Fibroblast of lung (primary cell): ENCODE measurements around the gene CACNA1H. TPM values are rescaled to one million over a fixed set of nuclear protein-coding genes. Genes with fewer than 3 reads are reported as not detected.

Source experiments
- DNase-seq, 2 donors: peaks; one replicate each; pipeline versions ENCODE4 v3.0.0 to v3.0.0-alpha.2; 2010; ENCODE audit warnings: low read depth in 2 of 2
- H2AFZ ChIP-seq: 2 replicates; pipeline ENCODE4 v1.5.1; 2012; ENCODE audit warnings: low read length, control low read depth, inconsistent platforms
- H3K27ac ChIP-seq: 2 replicates; pipeline ENCODE4 v1.5.1; 2011; ENCODE audit warnings: low read length, control low read depth; ENCODE audit not compliant: insufficient read depth
- H3K27me3 ChIP-seq: 2 replicates; pipeline ENCODE4 v1.5.1; 2011; ENCODE audit warnings: mild to moderate bottlenecking, low read length; ENCODE audit not compliant: control insufficient read depth, insufficient read depth
- H3K36me3 ChIP-seq: 2 replicates; pipeline ENCODE4 v1.5.1; 2011; ENCODE audit warnings: low read length; ENCODE audit not compliant: control insufficient read depth, insufficient read depth
- H3K4me1 ChIP-seq: 2 replicates; pipeline ENCODE4 v1.5.1; 2011; ENCODE audit warnings: low read length; ENCODE audit not compliant: control insufficient read depth, insufficient read depth; ENCODE audit errors: extremely low read depth
- H3K4me2 ChIP-seq: 2 replicates; pipeline ENCODE4 v1.5.1; 2011; ENCODE audit warnings: low read length, control low read depth; ENCODE audit not compliant: insufficient read depth; ENCODE audit errors: extremely low read depth
- H3K4me3 ChIP-seq, 4 experiments: fragments of 200-600 bp in 1 of 4; sonication (generic) in 1 of 4; replicated peaks in 1 of 4; 2 replicates each; pipeline ENCODE4 v1.5.1; 2011 to 2016; ENCODE audit warnings: low read length in 4 of 4, low read depth in 3 of 4, mild to moderate bottlenecking in 3 of 4, control low read depth in 2 of 4, inconsistent platforms in 1 of 4, mixed read lengths in 1 of 4; ENCODE audit not compliant: insufficient read depth in 1 of 4; ENCODE audit errors: control extremely low read depth in 1 of 4
- H3K79me2 ChIP-seq: 2 replicates; pipeline ENCODE4 v1.5.1; 2012; ENCODE audit warnings: mild to moderate bottlenecking, low read length, inconsistent platforms; ENCODE audit not compliant: control insufficient read depth, insufficient read depth
- H3K9ac ChIP-seq: 2 replicates; pipeline ENCODE4 v1.5.1; 2011; ENCODE audit warnings: mild to moderate bottlenecking, low read length, control low read depth; ENCODE audit not compliant: insufficient read depth
- H3K9me3 ChIP-seq: 2 replicates; pipeline ENCODE4 v1.5.1; 2012; ENCODE audit warnings: low read depth, low read length; ENCODE audit not compliant: control insufficient read depth, insufficient read depth
- H4K20me1 ChIP-seq: 2 replicates; pipeline ENCODE4 v1.5.1; 2011; ENCODE audit warnings: low read length; ENCODE audit not compliant: control insufficient read depth, insufficient read depth; ENCODE audit errors: extremely low read depth
- CTCF ChIP-seq, 2 donors: IDR thresholded peaks in 1 of 2; conservative IDR thresholded peaks in 1 of 2; 1 replicate in 1 of 2; 2 replicates in 1 of 2; pipeline ENCODE4 v1.5.1; 2011 to 2012; ENCODE audit warnings: low read length in 2 of 2, control low read depth in 1 of 2, inconsistent platforms in 1 of 2, low read depth in 1 of 2, mild to moderate bottlenecking in 1 of 2
- EZH2 ChIP-seq: IDR thresholded peaks from 2 replicates; pipeline ENCODE4 v1.5.1; 2012; ENCODE audit warnings: low read length, control low read depth, mild to moderate bottlenecking; ENCODE audit errors: missing control alignments
- polyA plus RNA-seq, 2 donors: library from polyadenylated mRNA; depleted of rRNA in 1 of 2; stranded (reverse) in 1 of 2; unstranded in 1 of 2; fragments of >200 nt; gene quantifications; 2 replicates each; pipeline ENCODE4 v1.2.1, GENCODE V29; 2011 to 2012; ENCODE audit warnings: missing spikeins in 1 of 2
- total RNA-seq: library from RNA; depleted of rRNA; stranded (reverse); fragments of >200 nt; gene quantifications from 2 replicates; pipeline ENCODE4 v1.2.1, GENCODE V29; 2014

CACNA1H gene
- total and polyA plus RNA-seq, 2 donors (not counting 1 experiment from before 2014, with no cell fraction given): 1.2 to 10.5 TPM

DNA sequence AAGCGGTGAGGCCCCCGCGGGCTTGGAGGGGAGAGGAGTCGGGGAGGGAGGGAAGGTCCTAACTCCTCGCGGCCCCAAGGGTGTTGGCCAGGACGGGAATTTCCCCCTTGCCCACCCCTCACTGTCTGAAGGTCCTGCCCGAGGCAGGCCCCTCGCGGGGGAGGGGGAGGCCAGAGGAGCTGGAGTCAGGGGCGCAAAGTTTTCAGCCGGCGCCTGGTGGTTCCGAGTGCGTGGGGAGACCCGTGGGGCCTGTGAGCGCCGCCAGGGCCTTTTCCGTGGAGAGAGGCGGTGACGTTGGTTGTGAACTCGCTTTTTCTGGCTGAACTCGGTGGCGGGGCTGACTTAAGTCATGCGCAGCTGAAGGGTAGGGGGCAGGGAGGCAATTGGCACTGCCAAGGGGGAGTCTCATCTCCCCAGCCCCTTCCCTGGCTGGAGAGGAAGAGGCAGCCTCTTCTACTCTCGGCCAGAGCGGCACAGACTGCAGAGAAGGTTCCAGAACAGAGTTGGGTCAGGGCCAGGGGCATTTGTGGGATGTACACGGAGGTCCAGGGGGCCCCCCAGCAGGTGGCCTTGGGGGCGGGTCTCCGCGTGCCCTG, 1.5 kb downstream of the CACNA1H start:
- Histone ChIP-seq H2AFZ (no peak overlapping the region), H4K20me1 (no peaks in the 10 kb centered on the region), H3K9ac (peak overlapping the region; percentile 58), H3K4me2 (no peak overlapping the region), H3K4me1 (peaks cover under 1% of the 10 kb centered on the region), H3K4me3 (peak overlapping the region in 1 of 4 experiments; percentile 38), H3K79me2 (no peaks in the 10 kb centered on the region), H3K36me3 (no peaks in the 10 kb centered on the region), H3K9me3 (no peaks in the 10 kb centered on the region), H3K27me3 (peaks cover 6% of the 10 kb centered on the region), H3K27ac (peak overlapping the region; percentile 39)
- no peak for TF ChIP-seq CTCF (conservative IDR thresholded peaks at IDR 0.05 in 1 of 2, IDR thresholded peaks at IDR 0.05 in 1 of 2; ENCODE audit: low read depth in 1 of 2, low read length in 2 of 2)
- peak; percentile 33 for TF ChIP-seq EZH2
- DNase-seq: peak in 1 of 2 donors; percentile 32

GRCh38 chr16:1154887-1155331, 2.0 kb downstream of the CACNA1H start:
- no peak overlapping the region for H2AFZ ChIP-seq
- no peak overlapping the region for H3K4me2 ChIP-seq
- peak overlapping the region in 1 of 4 experiments; percentile 38 for H3K4me3 ChIP-seq
- DNase-seq: peak in 1 of 2 donors; percentile 32
- H3K36me3 ChIP-seq: no peaks in the 10 kb centered on the region
- H3K27me3 ChIP-seq: peaks cover 6% of the 10 kb centered on the region
- H3K9me3 ChIP-seq: no peaks in the 10 kb centered on the region
- H4K20me1 ChIP-seq: no peaks in the 10 kb centered on the region
- no peaks in the 10 kb centered on the region for H3K79me2 ChIP-seq
- H3K9ac ChIP-seq: peak overlapping the region; percentile 40
- H3K27ac ChIP-seq: peak overlapping the region; percentile 39
- TF ChIP-seq CTCF (conservative IDR thresholded peaks at IDR 0.05 in 1 of 2, IDR thresholded peaks at IDR 0.05 in 1 of 2; ENCODE audit: low read depth in 1 of 2, low read length in 2 of 2) (no peak), EZH2 (no peak)
- peaks cover 4% of the 10 kb centered on the region for H3K4me1 ChIP-seq

DNA sequence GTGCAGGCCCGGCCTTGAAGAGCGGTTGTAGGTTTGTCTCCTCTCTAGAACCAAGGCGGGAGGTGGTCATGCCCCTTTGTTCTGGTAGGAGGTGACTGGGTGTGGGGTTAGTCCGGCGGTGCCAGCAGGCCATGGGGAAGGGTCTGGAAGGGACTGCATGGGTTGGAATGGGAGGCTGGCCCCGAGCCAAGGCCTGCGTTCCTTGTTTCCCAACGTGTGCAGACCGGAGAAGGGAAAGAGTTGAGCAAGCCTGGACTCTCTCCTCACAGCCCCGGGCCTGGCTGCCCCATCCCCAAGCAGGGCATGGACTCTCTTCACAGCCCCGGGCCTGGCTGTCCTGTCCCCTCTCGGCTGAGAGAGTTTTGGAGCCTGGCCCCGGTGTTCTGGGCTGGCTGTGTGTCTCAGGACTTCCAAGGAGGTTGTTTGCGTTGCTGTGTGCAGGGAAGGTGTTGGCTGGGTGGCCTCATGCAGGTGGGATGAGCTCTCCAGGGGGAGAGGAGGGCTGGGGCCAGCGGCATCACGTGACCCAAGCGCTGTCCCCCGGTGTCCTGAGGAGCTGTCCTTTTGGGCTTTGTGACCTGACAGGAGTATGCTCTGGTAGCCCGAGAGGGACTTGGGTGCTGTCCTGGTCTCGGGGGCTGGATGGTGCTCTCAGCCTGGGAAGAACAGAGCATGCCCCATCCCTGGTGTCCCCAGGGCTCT, 2.6 kb downstream of the CACNA1H start:
- H3K9me3 ChIP-seq: no peaks in the 10 kb centered on the region
- H3K4me2 ChIP-seq: no peak overlapping the region
- H3K27me3 ChIP-seq: peaks cover 10% of the 10 kb centered on the region
- no peaks in the 10 kb centered on the region for H3K36me3 ChIP-seq
- no peaks in the 10 kb centered on the region for H4K20me1 ChIP-seq
- H3K27ac ChIP-seq: no peak overlapping the region
- DNase-seq: peak in 1 of 2 donors; percentile 9
- no peak overlapping the region for H3K4me3 ChIP-seq
- H3K4me1 ChIP-seq: peaks cover 4% of the 10 kb centered on the region
- no peak overlapping the region for H3K9ac ChIP-seq
- no peak overlapping the region for H2AFZ ChIP-seq
- no peaks in the 10 kb centered on the region for H3K79me2 ChIP-seq
- TF ChIP-seq EZH2: no peak
- TF ChIP-seq CTCF (conservative IDR thresholded peaks at IDR 0.05 in 1 of 2, IDR thresholded peaks at IDR 0.05 in 1 of 2; ENCODE audit: low read depth in 1 of 2, low read length in 2 of 2): no peak
